ENCODE results near the gene EIF2D.

The EIF2D gene

DNA sequence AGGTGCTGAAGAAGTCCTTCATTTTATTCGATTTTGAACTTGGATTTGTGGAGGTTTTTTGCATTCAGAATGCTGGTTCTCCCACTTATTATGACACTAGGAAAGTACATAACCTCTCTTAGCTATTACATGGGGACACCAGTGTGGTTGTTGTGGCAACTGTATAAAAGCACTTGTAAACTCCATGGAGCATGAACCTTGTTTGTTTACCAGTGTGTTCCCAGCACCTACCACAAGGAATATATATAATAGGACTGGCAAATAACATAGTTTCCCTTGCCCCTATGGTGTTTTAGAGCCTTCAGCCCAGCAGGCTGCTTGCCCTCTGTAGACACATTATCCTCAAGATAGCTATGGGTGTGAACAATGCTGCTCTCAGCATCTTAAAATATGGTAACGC, 61.8 kb downstream of the EIF2D start:
- no peak for DNase-seq (ENCODE audit: low read depth, low spot score)

DNA sequence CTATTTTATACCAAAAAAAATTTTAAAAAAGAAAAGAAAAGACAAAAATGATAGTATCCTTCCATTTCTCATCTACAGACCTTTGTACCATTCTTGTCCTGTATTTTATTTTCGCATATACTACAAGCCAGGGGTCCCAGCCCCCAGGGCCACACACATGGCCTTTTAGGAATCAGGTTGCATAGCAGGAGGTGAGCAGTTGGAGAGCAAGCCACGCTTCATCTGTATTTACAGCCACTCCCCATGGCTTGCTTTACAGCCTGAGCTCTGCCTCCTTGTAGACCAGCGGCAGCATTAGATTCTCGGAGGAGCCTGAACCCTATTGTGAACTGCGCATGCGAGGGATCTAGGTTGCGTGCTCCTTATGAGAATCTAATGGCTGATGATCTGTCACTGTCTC, 65.2 kb downstream of the EIF2D start:
- DNase-seq (ENCODE audit: low read depth, low spot score): no peak

DNA sequence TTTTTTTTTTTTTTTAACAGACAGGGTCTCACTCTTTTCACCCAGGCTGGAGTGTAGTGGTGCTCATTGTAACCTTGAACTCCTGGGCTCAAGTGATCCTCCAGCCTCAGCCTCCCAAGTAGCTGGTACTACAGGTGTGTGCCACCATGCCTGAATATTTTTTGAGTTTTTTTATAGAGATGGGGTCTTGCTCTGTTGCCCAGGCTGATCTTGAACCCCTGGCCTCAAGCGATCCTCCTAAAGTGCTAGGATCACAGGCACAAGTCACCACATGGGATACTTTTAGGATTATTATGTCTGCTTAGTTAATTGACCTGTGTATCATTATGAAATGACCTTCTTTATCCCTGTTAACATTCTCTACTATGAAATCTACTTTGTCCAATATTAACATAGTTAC, 66.9 kb downstream of the EIF2D start:
- no peak for DNase-seq (ENCODE audit: low read depth, low spot score)

DNA sequence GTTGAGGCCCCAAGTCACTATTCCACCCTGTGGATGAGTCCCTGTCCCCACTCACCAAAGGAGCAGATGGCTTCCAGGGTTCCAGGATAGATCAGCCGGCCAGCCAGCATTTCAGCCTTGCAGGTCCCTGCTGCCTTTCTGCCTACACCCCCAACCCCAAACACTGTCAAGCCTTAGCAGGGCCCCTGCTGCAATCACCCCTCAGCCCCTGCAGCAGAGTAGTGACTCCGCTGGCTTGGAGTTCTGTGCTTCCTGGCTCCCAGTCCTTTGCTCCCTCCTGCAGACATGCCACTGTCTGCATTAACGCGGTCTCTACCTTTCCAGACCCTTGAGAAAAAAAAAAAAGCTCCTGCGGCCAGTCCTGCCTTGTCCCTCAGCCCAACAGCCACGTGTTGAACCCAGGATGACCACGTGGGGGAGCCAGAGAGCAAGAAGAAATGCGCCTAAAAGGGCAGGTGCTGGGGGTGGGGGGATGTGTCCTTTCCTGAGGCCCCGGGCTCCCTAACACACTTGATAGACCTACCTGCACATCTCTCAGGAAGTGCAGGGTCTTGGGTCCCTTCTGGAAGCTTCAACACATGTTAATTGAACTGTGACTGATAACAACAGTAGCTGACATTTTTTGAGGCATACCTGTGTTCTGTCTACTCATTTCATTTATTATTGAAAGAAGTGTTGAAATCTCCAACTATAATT, 67.6 kb downstream of the EIF2D start:
- peak; percentile 26 for DNase-seq (ENCODE audit: low read depth, low spot score)

Measured in smooth muscle cell of the brain vasculature (primary cell).